ENCODE results near the gene PTGDS. TPM values are rescaled to one million over a fixed set of nuclear protein-coding genes. Genes with fewer than 3 reads are reported as not detected.

Gene PTGDS
- total RNA-seq, 1 donor from 2014 or later, result 76.8 TPM

DNA sequence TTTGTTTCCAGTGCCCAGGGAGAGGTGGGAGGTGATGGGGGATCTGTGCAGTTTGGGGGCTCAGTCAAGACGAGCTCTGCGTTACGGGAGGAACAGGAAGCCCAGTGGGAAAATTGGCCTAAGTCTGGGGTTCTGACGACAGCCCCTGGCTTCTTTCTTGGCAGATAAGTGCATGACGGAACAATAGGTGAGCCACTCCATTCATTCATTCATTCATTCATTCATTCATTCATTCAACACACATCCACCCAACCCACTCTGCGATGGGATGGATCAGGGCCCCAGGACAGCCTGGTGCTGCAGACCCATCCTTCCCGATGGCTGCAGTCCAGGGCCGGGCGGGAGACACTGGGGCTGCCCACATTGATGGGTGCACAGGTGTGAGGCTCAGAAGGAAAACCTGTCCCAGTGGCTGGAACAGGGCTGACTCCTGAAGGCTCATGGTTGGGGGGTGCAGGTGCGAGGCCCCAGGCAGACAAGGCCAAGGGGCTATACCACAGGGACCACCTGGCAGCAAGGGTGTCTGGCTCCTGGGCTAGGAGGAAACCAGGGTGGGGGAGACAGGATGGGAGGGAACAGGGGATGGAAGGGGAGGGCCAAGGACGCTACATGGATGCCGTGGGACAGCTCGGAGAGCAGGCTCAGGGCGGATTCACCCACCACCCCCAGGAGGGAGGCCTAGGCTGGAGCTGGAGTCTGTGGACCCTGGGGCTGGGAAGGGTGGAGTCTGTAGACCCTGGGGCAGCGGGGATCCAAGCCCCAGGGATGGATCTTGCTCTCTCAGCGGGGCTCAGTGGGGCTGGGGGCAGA lies 3.6 kb downstream of the PTGDS start:
- Mint-ChIP-seq H3K4me1 (ENCODE audit: low read depth) (peaks cover 8% of the 10 kb centered on the region), H3K27ac (ENCODE audit: unreplicated experiment) (no peak overlapping the region), H3K27me3 (ENCODE audit: low read depth) (no peaks in the 10 kb centered on the region), H3K9me3 (ENCODE audit: low read depth) (no peaks in the 10 kb centered on the region), H3K36me3 (ENCODE audit: low read depth) (no peaks in the 10 kb centered on the region), H3K4me3 (ENCODE audit: unreplicated experiment) (no peak overlapping the region)
- DNase-seq (ENCODE audit: low spot score), result no peak
- TF ChIP-seq CTCF (IDR thresholded peaks at IDR 0.05), result no peak

DNA sequence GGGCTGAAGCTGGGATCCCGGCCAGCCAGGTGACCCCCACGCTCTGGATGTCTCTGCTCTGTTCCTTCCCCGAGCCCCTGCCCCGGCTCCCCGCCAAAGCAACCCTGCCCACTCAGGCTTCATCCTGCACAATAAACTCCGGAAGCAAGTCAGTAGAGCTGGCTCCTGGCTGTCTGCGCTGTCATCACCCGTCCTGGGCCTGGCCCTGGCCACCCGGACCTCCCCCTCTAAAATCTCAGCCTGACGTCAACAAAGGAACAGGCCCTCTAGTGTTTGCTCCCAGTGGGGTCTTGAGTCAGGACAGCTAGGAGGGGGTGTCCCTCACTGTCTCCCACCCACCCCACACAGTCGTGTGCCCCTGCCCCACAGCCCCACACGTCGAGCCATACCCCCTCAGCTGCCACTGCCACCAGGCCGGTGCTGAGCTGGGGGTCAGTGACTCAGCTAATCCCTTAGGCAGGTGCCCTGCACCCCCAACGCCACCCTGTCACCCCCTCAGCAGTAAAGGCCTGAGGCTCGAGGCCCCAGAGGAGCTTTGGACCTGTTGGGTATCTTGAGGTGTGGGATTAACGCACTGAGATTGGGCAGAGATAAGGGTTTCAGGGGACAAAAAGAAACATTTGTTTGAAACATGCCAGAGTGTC lies 4.4 kb downstream of the PTGDS start:
- Mint-ChIP-seq H3K4me3 (ENCODE audit: unreplicated experiment) (no peak overlapping the region), H3K36me3 (ENCODE audit: low read depth) (no peaks in the 10 kb centered on the region), H3K27ac (ENCODE audit: unreplicated experiment) (no peak overlapping the region), H3K9me3 (ENCODE audit: low read depth) (no peaks in the 10 kb centered on the region), H3K4me1 (ENCODE audit: low read depth) (peaks cover 4% of the 10 kb centered on the region), H3K27me3 (ENCODE audit: low read depth) (no peaks in the 10 kb centered on the region)
- no peak for DNase-seq (ENCODE audit: low spot score)
- no peak for TF ChIP-seq CTCF (IDR thresholded peaks at IDR 0.05)

DNA sequence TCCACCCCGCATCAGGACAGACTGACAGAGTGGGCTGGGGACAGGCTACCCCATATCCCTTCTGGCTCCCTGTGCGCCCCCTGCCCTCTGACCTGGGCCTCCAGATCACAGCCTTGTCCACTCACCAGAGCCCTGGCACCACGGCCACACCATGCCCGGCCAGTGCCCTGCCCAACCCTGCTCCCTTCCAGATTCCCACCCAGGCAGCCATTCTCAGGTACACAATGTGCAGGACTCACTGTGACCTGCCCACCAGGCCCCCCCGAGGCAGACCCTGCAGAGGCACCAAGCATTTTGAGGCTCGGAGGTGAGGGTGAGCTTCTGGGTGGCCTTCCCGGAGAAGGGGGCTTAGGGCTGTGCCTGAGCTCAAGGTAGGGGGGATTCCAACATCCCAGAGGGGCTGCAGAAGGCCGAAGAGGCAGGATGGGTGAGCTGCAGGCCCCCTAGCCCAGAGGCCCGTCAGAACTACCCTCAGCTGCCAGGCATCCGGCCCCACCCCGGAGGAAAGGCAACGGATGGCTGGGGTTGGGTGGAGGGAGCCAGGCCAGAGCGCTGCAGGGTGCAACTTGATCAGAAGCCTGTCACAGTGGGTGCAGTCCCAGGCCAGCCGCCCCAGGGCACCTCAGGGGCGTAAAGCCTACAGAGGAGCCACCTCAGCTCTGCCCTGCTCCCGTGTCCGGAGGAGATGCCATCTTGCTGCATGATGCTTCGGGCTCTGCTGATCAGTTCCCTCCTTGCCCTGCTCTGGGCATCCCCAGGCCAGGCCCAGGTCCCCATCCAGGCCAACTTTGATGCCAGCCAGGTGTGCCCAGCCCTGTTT lies 5.1 kb downstream of the PTGDS start, which contains the start of gene LCNL1:
TSS of gene LCNL1 (plus strand) at position 762 of the 820 bp plus-strand sequence. CDS start 594 bp downstream, outside the sequence.
- H3K27me3 Mint-ChIP-seq (ENCODE audit: low read depth), result no peaks in the 10 kb centered on the region
- no peak for DNase-seq (ENCODE audit: low spot score)
- TF ChIP-seq CTCF (IDR thresholded peaks at IDR 0.05), result no peak
- no peak within 1 kb of the TSS for H3K4me3 Mint-ChIP-seq (ENCODE audit: unreplicated experiment)
- H3K4me1 Mint-ChIP-seq (ENCODE audit: low read depth), result peaks cover 3% of the 10 kb centered on the region
- H3K9me3 Mint-ChIP-seq (ENCODE audit: low read depth), result no peaks in the 10 kb centered on the region
- no peaks in the 10 kb centered on the region for H3K36me3 Mint-ChIP-seq (ENCODE audit: low read depth)
- H3K27ac Mint-ChIP-seq (ENCODE audit: unreplicated experiment), result no peak within 1 kb of the TSS

GRCh38 chr9:136983167-136983566 lies 5.9 kb downstream of the PTGDS start:
- Mint-ChIP-seq H3K27ac (ENCODE audit: unreplicated experiment) (no peak overlapping the region), H3K4me3 (ENCODE audit: unreplicated experiment) (no peak overlapping the region), H3K36me3 (ENCODE audit: low read depth) (no peaks in the 10 kb centered on the region), H3K27me3 (ENCODE audit: low read depth) (no peaks in the 10 kb centered on the region), H3K4me1 (ENCODE audit: low read depth) (no peaks in the 10 kb centered on the region), H3K9me3 (ENCODE audit: low read depth) (no peaks in the 10 kb centered on the region)
- TF ChIP-seq CTCF (IDR thresholded peaks at IDR 0.05), result no peak
- DNase-seq (ENCODE audit: low spot score), result no peak
